GM12878 (cell line): ENCODE measurements around the gene PRKCZ. TPM values are rescaled to one million over a fixed set of nuclear protein-coding genes. Genes with fewer than 3 reads are reported as not detected.

Experiments
- ATAC-seq: fragments of 200-7000 bp; cut with Tn5 transposase; 3 replicates; pipeline ENCODE4 v1.9.1; 2020; ENCODE audit warnings: mild to moderate bottlenecking, moderate library complexity
- BruUV-seq: library from RNA; stranded (reverse); fragments of 400-500 nt; replicated peaks from 2 replicates; lab custom pipeline; 2021; lab: Mats Ljungman, UMichigan
- CTCF ChIA-PET: fragments of 300-600 bp; sonication (Branson Sonifier 250); formaldehyde crosslinking; extraction: SDS; loops from one replicate; lab custom pipeline; 2021; ENCODE audit warnings: inconsistent platforms; lab: Yijun Ruan, JAX
- POLR2A ChIA-PET: fragments of 350-600 bp; formaldehyde crosslinking; extraction: SDS; loops from one replicate; lab custom pipeline; 2021; ENCODE audit warnings: inconsistent platforms; lab: Charles Lee
- RAD21 ChIA-PET: fragments of 300-600 bp; sonication (Branson Sonifier 250); formaldehyde crosslinking; loops from one replicate; lab custom pipeline; 2023; ENCODE audit warnings: antibody characterized with exemption; ENCODE audit not compliant: unreplicated experiment; lab: Charles Lee
- SMC1A ChIA-PET: fragments of 300-600 bp; sonication (Branson Sonifier 250); formaldehyde crosslinking; loops from one replicate; lab custom pipeline; 2023; ENCODE audit not compliant: unreplicated experiment, uncharacterized antibody; lab: Charles Lee
- DNase-seq: peaks from one replicate; pipeline ENCODE4 v3.0.0-alpha.2; 2011; ENCODE audit warnings: low read depth, low spot score
- FAIRE-seq: peaks from 3 replicates; lab custom pipeline; 2011; peaks lifted over from hg19 to GRCh38; lab: Jason Lieb, UNC
- H2AFZ ChIP-seq: 2 replicates; pipeline ENCODE4 v1.6.0; 2011; ENCODE audit warnings: low read depth, low read length, control low read depth; ENCODE audit not compliant: control insufficient read depth
- H3K27ac ChIP-seq: 2 replicates; pipeline ENCODE4 v1.5.1; 2011; ENCODE audit warnings: control low read depth; ENCODE audit not compliant: control insufficient read depth, insufficient read depth
- H3K27me3 ChIP-seq, 2 experiments: replicated peaks in 1 of 2; 2 replicates each; pipeline versions ENCODE4 v1.6.0 to v1.6.1; 2011; ENCODE audit warnings: low read length in 1 of 2; ENCODE audit not compliant: control insufficient read depth in 2 of 2, insufficient read depth in 2 of 2
- H3K36me3 ChIP-seq, 2 experiments: 2 replicates each; pipeline ENCODE4 v1.5.1; 2011; ENCODE audit warnings: low read length in 1 of 2; ENCODE audit not compliant: control insufficient read depth in 2 of 2, insufficient read depth in 2 of 2
- H3K4me1 ChIP-seq: 2 replicates; pipeline ENCODE4 v1.6.1; 2011; ENCODE audit warnings: mild to moderate bottlenecking, low read length, moderate library complexity, mixed read lengths; ENCODE audit not compliant: control insufficient read depth, insufficient read depth
- H3K4me2 ChIP-seq: 2 replicates; pipeline ENCODE4 v1.6.0; 2011; ENCODE audit warnings: control low read depth; ENCODE audit not compliant: control insufficient read depth, insufficient read depth
- H3K4me3 ChIP-seq: fragments of 200-600 bp; sonication (generic); 2 replicates; pipeline ENCODE4 v1.5.1; 2016
- H3K79me2 ChIP-seq: 2 replicates; pipeline ENCODE4 v1.6.0; 2011; ENCODE audit warnings: low read length; ENCODE audit not compliant: control insufficient read depth, insufficient read depth
- H3K9ac ChIP-seq: 2 replicates; pipeline ENCODE4 v1.8.0; 2011; ENCODE audit warnings: low read length, control low read depth, mixed read lengths; ENCODE audit not compliant: control insufficient read depth, insufficient read depth
- H3K9me3 ChIP-seq: replicated peaks from 3 replicates; pipeline ENCODE4 v1.5.1; 2011; ENCODE audit warnings: mild to moderate bottlenecking, low read length; ENCODE audit not compliant: control insufficient read depth, insufficient read depth
- H4K20me1 ChIP-seq: 2 replicates; pipeline ENCODE4 v1.6.0; 2011; ENCODE audit not compliant: control insufficient read depth, insufficient read depth
- CBFB ChIP-seq: IDR thresholded peaks from 2 replicates; pipeline ENCODE4 v1.6.1; 2016; ENCODE audit warnings: antibody characterized with exemption, low read depth
- IKZF2 ChIP-seq, 2 experiments: fragments of 450-650 bp; IDR thresholded peaks; 2 replicates each; pipeline ENCODE4 v1.6.1; 2017; ENCODE audit warnings: mild to moderate bottlenecking in 2 of 2, moderate library complexity in 2 of 2
- NFYA ChIP-seq: IDR thresholded peaks from 2 replicates; pipeline ENCODE4 v1.6.1; 2011; ENCODE audit warnings: low read depth, mild to moderate bottlenecking, low read length, improper control_type of control experiment, borderline replicate concordance
- PML ChIP-seq: IDR thresholded peaks from 2 replicates; pipeline ENCODE4 v1.6.1; 2012; ENCODE audit warnings: low read length, inconsistent platforms
- RAD21 ChIP-seq: IDR thresholded peaks from 2 replicates; pipeline ENCODE4 v1.6.1; 2011; ENCODE audit warnings: mild to moderate bottlenecking, low read depth, low read length, moderate library complexity; ENCODE audit not compliant: insufficient read depth
- SIX5 ChIP-seq: IDR thresholded peaks from 2 replicates; pipeline ENCODE4 v1.6.1; 2011; ENCODE audit warnings: mild to moderate bottlenecking, low read depth, low read length, moderate library complexity; ENCODE audit not compliant: severe bottlenecking
- SP1 ChIP-seq: IDR thresholded peaks from one replicate; pipeline ENCODE4 v1.6.1; 2011; ENCODE audit warnings: low read depth, low read length
- STAT1 ChIP-seq: fragments of 450-650 bp; conservative IDR thresholded peaks from 2 replicates; pipeline ENCODE4 v1.6.1; 2014; ENCODE audit warnings: antibody characterized with exemption, mild to moderate bottlenecking
- TBL1XR1 ChIP-seq: IDR thresholded peaks from 2 replicates; pipeline ENCODE4 v1.6.1; 2012; ENCODE audit warnings: low read depth, low read length, improper control_type of control experiment
- ZNF384 ChIP-seq: IDR thresholded peaks from 2 replicates; pipeline ENCODE4 v1.6.1; 2012; ENCODE audit warnings: low read depth, mild to moderate bottlenecking, low read length, improper control_type of control experiment, borderline replicate concordance
- WGBS: methylation state at CpG from one replicate; pipeline ENCODE4 v1.1.6; 2016; ENCODE audit warnings: low lambda C conversion rate; ENCODE audit not compliant: insufficient replicate concordance, insufficient coverage; ENCODE audit errors: missing lambda C conversion rate; 5-methylcytosine and 5-hydroxymethylcytosine counted together
- in situ Hi-C: fragments of 300-500 bp; cut with MboI; formaldehyde crosslinking; loops from 9 replicates; pipeline ENCODE4 v1.14.3; 2018; ENCODE audit warnings: mixed read lengths
- intact Hi-C: fragments of 100-400 bp; cut with micrococcal nuclease; formaldehyde crosslinking; loops from one replicate; pipeline ENCODE4 v1.14.2; 2022; ENCODE audit not compliant: unreplicated experiment
- polyA plus RNA-seq, 11 experiments: library from polyadenylated mRNA; depleted of rRNA in 4 of 11; unstranded in 6 of 11; stranded (reverse) in 5 of 11; fragments of >200 nt; fragmentation: Nextera tagmentation in 4 of 11; fragmentation: Illumina TruSeq in 1 of 11; extraction: Ambion mirVana in 4 of 11; extraction: Trizol in 1 of 11; gene quantifications; 1 replicate in 1 of 11; 2 replicates in 10 of 11; pipeline versions ENCODE4 v1.2.1 to v1.2.3, GENCODE V29; 2011 to 2016; ENCODE audit warnings: inconsistent platforms in 2 of 11, missing spikeins in 2 of 11, low read depth in 1 of 11
- total RNA-seq, 4 experiments: library from RNA; depleted of rRNA in 3 of 4; stranded (reverse); fragments of >200 nt in 3 of 4; fragmentation: Illumina TruSeq in 1 of 4; extraction: Trizol in 1 of 4; gene quantifications; 2 replicates each; pipeline versions ENCODE4 v1.2.1 to v1.2.3, GENCODE V29; 2013 to 2021
- TF ChIP-seq, protein P1 (sequence below): fragments of 450-650 bp; IDR thresholded peaks from 2 replicates; pipeline ENCODE4 v1.6.1; 2016; ENCODE audit warnings: mild to moderate bottlenecking, moderate library complexity, borderline replicate concordance

Gene PRKCZ
- total and polyA plus RNA-seq, 10 of the 15 experiments (the other 5 are each of a cell fraction or from before 2014, with no cell fraction given) = 0.05 to 1.9 (median 0.64) TPM; not detected in 1

GRCh38 chr1:2110738-2111673 lies 60.8 kb downstream of the PRKCZ start:
- in situ Hi-C loops = no loop called here
- 82% methylated on average over 26 of the region's 28 CpGs for WGBS
- intact Hi-C loops = no loop called here
- no peaks in the 10 kb centered on the region for H3K9me3 ChIP-seq
- ChIA-PET CTCF (interaction anchor here (0.5 kb wide), 1 partner anchor 16 kb away, joined by 3 read pairs; no protein-coding TSS in a partner anchor), POLR2A (no interaction called here), SMC1A (no interaction called here)
- H2AFZ ChIP-seq = no peak overlapping the region
- no peak for ATAC-seq
- H3K4me2 ChIP-seq = no peak overlapping the region
- no peaks in the 10 kb centered on the region for H3K79me2 ChIP-seq
- no peaks in the 10 kb centered on the region for H4K20me1 ChIP-seq
- TF ChIP-seq ZNF384 (no peak), CBFB (no peak), SIX5 (no peak)
- TF ChIP-seq, all 136 proteins: peak for 0
- Histone ChIP-seq H3K9ac (no peak overlapping the region), H3K4me1 (peaks cover 7% of the 10 kb centered on the region), H3K27me3 (no peaks in the 10 kb centered on the region), H3K36me3 (no peaks in the 10 kb centered on the region), H3K27ac (no peak overlapping the region), H3K4me3 (no peak overlapping the region)
- FAIRE-seq = no peak
- DNase-seq = no peak
- no TSS peak for BruUV-seq
- RAD21 ChIA-PET = interaction anchor here (0.5 kb wide), 1 partner anchor 1089 kb away, joined by 3 read pairs; no protein-coding TSS in a partner anchor

DNA sequence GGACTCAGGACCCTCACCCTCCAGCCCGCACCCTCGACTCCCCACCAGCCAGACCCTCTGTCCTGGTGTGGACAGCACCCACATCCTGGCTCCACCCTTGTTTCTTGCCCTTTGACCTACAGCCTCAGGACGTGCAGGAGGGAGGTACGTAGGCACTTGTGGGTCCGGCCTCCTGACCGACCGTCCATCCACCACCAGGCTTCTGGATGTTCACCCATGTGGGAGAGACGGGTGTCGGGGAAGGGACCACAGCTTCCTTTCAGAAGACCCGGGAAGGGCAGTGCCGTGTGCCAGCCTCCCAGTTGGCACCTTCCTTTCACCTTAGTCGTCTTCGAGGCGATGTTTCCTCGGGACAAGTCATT lies 61.4 kb downstream of the PRKCZ start:
- no peaks in the 10 kb centered on the region for H3K79me2 ChIP-seq
- FAIRE-seq = no peak
- RAD21 ChIA-PET = no interaction called here
- SMC1A ChIA-PET = no interaction called here
- H3K27me3 ChIP-seq = no peaks in the 10 kb centered on the region
- WGBS = 93% methylated on average over 15 of the region's 15 CpGs
- H3K9me3 ChIP-seq = no peaks in the 10 kb centered on the region
- no peak overlapping the region for H3K4me3 ChIP-seq
- H3K4me2 ChIP-seq = no peak overlapping the region
- H3K9ac ChIP-seq = no peak overlapping the region
- H3K4me1 ChIP-seq = peaks cover 7% of the 10 kb centered on the region
- H4K20me1 ChIP-seq = no peaks in the 10 kb centered on the region
- intact Hi-C loops = no loop called here
- H3K27ac ChIP-seq = no peak overlapping the region
- H3K36me3 ChIP-seq = no peaks in the 10 kb centered on the region
- no TSS peak for BruUV-seq
- no peak for ATAC-seq
- no peak overlapping the region for H2AFZ ChIP-seq
- in situ Hi-C loops = no loop called here
- TF ChIP-seq, protein P1, sequence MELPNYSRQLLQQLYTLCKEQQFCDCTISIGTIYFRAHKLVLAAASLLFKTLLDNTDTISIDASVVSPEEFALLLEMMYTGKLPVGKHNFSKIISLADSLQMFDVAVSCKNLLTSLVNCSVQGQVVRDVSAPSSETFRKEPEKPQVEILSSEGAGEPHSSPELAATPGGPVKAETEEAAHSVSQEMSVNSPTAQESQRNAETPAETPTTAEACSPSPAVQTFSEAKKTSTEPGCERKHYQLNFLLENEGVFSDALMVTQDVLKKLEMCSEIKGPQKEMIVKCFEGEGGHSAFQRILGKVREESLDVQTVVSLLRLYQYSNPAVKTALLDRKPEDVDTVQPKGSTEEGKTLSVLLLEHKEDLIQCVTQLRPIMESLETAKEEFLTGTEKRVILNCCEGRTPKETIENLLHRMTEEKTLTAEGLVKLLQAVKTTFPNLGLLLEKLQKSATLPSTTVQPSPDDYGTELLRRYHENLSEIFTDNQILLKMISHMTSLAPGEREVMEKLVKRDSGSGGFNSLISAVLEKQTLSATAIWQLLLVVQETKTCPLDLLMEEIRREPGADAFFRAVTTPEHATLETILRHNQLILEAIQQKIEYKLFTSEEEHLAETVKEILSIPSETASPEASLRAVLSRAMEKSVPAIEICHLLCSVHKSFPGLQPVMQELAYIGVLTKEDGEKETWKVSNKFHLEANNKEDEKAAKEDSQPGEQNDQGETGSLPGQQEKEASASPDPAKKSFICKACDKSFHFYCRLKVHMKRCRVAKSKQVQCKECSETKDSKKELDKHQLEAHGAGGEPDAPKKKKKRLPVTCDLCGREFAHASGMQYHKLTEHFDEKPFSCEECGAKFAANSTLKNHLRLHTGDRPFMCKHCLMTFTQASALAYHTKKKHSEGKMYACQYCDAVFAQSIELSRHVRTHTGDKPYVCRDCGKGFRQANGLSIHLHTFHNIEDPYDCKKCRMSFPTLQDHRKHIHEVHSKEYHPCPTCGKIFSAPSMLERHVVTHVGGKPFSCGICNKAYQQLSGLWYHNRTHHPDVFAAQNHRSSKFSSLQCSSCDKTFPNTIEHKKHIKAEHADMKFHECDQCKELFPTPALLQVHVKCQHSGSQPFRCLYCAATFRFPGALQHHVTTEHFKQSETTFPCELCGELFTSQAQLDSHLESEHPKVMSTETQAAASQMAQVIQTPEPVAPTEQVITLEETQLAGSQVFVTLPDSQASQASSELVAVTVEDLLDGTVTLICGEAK = no peak
- TF ChIP-seq STAT1 (no peak), PML (no peak), SP1 (no peak), NFYA (no peak), TBL1XR1 (no peak), IKZF2 (IDR thresholded peaks at IDR 0.05) (no peak), RAD21 (no peak)
- CTCF ChIA-PET = no interaction called here
- POLR2A ChIA-PET = no interaction called here
- DNase-seq = no peak
